Subcutaneous adipose tissue (tissue), 4 donors: Measurements from ENCODE around the gene PLEKHG2. TPM values are rescaled to one million over a fixed set of nuclear protein-coding genes. Genes with fewer than 3 reads are reported as not detected.

Source experiments
- total RNA-seq, 4 donors: library from RNA; depleted of rRNA; stranded (reverse); fragments of >200 nt; gene quantifications; one replicate each; pipeline ENCODE4 v1.1.0, GENCODE V29; 2016
- TF ChIP-seq, protein P1 (sequence below): fragments of 450-650 bp; IDR thresholded peaks from one replicate; pipeline ENCODE4 v1.5.1; 2016; ENCODE audit warnings: low read depth, mild to moderate bottlenecking, control low read depth, antibody characterized with exemption, moderate library complexity

PLEKHG2 gene
- total RNA-seq, 4 donors from 2014 or later = 7.9 to 19.4 (median 10.0) TPM

DNA sequence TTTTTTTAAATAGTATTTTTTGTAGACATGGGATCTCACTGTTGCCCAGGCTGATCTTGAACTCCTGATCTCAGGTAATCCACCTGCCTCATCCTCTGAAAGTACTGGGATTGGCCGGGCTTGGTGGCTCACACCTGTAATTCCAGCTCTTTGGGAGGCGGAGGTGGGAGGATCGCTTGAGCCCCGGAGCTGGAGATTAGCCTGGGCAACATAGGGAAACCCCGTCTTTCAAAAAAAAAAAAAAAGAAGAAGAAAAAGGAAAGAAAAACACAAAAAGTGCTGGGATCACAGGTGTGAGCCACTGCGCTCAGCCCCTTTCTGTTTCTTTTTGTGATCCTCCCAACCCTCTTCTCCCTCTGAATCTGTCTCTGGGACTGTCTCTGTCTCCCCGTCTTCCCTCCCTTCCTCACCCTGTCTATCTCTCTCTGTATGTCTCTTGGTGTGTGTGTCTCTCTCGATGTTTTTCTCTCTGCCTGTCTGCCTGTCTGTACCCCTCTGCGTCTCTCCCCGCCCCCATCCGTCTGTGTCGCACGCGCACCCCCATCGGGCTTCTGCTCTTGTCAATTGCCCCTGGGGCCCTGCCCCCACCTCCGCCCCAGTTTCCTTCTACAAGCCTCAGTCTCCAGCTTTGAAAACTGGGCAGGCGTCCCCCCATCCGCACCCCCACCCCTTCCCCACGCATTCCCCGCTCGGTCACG lies 6.4 kb upstream of the PLEKHG2 start:
- TF ChIP-seq, protein P1, sequence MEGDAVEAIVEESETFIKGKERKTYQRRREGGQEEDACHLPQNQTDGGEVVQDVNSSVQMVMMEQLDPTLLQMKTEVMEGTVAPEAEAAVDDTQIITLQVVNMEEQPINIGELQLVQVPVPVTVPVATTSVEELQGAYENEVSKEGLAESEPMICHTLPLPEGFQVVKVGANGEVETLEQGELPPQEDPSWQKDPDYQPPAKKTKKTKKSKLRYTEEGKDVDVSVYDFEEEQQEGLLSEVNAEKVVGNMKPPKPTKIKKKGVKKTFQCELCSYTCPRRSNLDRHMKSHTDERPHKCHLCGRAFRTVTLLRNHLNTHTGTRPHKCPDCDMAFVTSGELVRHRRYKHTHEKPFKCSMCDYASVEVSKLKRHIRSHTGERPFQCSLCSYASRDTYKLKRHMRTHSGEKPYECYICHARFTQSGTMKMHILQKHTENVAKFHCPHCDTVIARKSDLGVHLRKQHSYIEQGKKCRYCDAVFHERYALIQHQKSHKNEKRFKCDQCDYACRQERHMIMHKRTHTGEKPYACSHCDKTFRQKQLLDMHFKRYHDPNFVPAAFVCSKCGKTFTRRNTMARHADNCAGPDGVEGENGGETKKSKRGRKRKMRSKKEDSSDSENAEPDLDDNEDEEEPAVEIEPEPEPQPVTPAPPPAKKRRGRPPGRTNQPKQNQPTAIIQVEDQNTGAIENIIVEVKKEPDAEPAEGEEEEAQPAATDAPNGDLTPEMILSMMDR = no peak

DNA sequence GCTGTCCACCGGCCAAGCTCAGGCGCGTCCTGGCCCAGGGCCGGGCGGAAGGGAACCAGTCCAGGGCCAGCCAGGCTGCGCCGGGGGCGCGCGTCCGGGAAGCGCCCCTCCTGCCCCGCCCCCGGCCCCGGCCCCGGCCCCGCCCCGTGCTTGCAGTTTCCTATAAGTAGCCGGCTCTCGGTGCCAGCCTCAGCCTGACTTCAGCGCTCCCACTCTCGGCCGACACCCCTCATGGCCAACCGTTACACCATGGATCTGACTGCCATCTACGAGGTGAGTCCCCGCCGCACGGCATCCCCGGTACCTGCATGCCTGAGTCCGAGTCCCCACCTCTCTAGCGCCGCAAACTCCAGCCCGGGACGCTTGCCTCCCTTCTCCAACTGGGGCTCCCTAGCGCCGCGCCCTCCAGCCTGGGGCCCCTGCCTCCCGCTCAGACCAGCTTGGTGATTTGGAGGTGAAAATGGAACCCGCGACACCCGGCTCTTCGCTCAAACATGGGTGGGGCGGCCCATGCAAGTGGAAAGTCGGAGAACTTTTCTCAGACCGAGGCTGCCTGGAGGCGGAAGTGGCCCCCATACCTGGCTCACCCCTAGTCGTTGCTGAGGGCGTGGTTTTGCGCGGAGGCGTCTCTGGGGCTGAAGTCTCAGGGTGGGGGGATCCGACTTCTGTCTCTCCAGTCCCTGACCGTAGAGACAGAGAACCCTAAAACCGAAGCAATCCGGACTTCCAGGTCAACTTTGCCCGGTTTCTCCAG lies 5.6 kb upstream of the PLEKHG2 start, which contains the start of gene ZFP36:
TSS of gene ZFP36 (plus strand) at position 192 of the 754 bp plus-strand sequence. CDS start at position 250, 58 bp downstream.
- TF ChIP-seq, protein P1 = no peak

DNA sequence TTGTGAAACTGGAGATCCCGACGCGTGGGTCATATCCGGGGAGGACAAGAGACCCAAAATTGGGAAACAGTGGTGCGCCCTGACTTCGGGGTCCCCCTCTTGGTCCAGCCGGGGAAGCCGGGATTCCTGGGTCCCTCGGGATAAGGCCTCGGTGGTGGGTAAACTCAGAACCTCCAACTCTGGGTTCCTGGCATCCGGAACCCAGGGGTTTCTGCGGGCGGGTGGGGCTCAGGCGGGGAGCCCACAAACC lies 5.1 kb upstream of the PLEKHG2 start:
- TF ChIP-seq, protein P1 = no peak

DNA sequence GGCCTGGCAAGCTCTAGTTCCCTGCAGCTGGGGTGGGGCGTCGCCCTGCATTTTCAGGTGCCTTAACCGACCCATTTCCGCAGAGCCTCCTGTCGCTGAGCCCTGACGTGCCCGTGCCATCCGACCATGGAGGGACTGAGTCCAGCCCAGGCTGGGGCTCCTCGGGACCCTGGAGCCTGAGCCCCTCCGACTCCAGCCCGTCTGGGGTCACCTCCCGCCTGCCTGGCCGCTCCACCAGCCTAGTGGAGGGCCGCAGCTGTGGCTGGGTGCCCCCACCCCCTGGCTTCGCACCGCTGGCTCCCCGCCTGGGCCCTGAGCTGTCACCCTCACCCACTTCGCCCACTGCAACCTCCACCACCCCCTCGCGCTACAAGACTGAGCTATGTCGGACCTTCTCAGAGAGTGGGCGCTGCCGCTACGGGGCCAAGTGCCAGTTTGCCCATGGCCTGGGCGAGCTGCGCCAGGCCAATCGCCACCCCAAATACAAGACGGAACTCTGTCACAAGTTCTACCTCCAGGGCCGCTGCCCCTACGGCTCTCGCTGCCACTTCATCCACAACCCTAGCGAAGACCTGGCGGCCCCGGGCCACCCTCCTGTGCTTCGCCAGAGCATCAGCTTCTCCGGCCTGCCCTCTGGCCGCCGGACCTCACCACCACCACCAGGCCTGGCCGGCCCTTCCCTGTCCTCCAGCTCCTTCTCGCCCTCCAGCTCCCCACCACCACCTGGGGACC lies 4.6 kb upstream of the PLEKHG2 start:
- TF ChIP-seq, protein P1 = no peak

DNA sequence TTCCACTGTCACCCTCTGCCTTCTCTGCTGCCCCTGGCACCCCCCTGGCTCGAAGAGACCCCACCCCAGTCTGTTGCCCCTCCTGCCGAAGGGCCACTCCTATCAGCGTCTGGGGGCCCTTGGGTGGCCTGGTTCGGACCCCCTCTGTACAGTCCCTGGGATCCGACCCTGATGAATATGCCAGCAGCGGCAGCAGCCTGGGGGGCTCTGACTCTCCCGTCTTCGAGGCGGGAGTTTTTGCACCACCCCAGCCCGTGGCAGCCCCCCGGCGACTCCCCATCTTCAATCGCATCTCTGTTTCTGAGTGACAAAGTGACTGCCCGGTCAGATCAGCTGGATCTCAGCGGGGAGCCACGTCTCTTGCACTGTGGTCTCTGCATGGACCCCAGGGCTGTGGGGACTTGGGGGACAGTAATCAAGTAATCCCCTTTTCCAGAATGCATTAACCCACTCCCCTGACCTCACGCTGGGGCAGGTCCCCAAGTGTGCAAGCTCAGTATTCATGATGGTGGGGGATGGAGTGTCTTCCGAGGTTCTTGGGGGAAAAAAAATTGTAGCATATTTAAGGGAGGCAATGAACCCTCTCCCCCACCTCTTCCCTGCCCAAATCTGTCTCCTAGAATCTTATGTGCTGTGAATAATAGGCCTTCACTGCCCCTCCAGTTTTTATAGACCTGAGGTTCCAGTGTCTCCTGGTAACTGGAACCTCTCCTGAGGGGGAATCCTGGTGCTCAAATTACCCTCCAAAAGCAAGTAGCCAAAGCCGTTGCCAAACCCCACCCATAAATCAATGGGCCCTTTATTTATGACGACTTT lies 3.9 kb upstream of the PLEKHG2 start:
- TF ChIP-seq, protein P1 = no peak

DNA sequence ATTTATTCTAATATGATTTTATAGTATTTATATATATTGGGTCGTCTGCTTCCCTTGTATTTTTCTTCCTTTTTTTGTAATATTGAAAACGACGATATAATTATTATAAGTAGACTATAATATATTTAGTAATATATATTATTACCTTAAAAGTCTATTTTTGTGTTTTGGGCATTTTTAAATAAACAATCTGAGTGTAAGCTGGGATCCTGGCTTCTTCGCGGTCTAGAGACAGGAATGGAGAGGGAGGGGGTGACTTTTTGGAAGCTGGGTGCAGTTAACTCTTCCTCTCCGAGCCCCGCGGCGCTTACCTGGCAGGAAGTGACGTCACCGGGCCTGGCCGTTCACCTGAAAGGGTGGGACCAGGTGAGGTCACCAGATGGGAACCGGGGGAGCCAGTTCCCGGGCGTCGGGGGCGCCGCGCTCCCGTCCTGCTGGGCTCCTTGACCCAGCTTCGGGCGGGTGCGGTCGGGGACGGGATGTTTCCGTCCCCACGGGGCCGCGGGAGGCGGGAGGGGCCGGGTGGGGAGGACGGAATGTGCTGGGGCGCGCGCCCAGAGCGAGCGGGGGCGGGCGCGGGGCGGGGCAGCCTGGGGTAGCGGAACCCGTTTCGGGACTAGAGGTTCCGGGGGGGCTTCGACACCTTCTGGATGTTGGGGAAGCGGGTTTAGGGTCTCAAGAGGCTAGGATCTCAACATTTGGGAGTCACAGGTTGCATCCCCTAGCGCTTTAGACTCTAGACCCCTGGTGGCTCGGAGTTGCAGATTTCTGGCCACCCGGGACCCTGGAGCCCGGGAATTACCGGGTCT lies 3.1 kb upstream of the PLEKHG2 start:
- TF ChIP-seq, protein P1 = no peak
